SKM-1 treated with dmso at 0.1 percent for 144 hours (cell line): ENCODE results near the gene ANO6.
"Not testable (repeated sequence)": the region's sequence is repeated elsewhere in the genome, so short reads cannot be mapped to it uniquely, and the experiment has no call there.

Experiments used
- DNase-seq: peaks from one replicate; lab custom pipeline; 2025; ENCODE audit not compliant: unreplicated experiment; lab: John Stamatoyannopoulos, UW

The ANO6 gene, protein sequence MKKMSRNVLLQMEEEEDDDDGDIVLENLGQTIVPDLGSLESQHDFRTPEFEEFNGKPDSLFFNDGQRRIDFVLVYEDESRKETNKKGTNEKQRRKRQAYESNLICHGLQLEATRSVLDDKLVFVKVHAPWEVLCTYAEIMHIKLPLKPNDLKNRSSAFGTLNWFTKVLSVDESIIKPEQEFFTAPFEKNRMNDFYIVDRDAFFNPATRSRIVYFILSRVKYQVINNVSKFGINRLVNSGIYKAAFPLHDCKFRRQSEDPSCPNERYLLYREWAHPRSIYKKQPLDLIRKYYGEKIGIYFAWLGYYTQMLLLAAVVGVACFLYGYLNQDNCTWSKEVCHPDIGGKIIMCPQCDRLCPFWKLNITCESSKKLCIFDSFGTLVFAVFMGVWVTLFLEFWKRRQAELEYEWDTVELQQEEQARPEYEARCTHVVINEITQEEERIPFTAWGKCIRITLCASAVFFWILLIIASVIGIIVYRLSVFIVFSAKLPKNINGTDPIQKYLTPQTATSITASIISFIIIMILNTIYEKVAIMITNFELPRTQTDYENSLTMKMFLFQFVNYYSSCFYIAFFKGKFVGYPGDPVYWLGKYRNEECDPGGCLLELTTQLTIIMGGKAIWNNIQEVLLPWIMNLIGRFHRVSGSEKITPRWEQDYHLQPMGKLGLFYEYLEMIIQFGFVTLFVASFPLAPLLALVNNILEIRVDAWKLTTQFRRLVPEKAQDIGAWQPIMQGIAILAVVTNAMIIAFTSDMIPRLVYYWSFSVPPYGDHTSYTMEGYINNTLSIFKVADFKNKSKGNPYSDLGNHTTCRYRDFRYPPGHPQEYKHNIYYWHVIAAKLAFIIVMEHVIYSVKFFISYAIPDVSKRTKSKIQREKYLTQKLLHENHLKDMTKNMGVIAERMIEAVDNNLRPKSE

DNA sequence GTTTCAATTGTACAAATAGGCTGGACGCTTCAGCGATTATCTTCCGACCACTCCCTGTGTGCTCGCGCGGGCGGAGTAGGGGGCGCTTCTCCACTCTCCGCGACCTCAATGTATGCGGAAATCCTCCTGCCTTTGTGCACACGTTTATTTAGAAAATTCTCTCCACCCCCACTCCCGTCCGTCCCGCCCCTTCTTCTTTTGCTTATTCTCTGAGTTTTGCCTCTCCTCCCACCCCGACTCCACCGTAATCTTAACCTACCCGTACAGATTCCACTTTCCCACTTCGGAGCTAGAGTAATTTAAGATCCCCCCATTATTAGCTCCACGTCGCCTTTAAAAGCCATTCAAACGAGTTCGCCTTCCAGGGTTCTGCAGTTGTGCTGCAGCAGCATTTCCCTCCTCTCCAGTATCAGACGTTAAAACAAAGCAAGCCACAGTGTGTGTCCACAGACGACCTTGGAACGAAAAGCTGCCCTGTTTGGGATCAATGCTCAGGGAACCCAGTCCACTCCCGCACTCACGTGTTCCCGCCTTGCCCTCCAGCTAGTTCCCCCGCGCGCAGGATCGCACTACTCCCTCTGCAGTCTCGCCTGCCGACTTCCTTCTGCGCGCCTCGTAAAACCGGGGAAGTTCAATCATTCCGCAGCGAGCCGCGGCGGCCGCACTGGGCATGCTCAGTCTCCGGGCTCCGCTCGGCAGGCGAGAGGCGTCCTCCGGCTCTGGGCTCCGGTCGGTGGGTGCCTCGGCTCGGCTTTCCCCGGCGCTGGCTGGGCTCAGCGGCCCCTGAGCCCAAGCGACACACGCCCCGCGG lies at the start of gene ANO6:
Gene ANO6, plus strand, starts transcription at position 677 of the 811 bp plus-strand sequence. CDS start 227 bp downstream, outside the sequence.
- peak; percentile 55 for DNase-seq

DNA sequence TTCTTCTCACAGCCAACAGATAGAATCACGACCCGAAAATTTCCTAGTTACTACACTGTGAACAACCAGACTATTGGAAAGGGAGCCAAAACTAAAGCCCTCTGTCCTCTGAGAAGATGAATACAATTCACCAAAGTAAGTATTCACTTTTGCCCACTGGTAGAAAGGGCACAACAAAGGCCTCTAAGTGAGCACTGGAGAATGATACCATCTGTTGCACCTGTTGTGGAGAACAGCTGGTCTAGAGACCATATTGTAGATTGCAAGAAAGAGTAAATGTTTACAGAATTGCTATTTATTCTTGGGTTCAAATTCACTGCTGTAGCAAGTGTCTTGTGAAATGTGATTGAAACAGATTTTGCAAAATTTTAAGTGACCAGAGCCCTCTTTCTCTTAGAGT lies 46.9 kb upstream of the ANO6 start:
- DNase-seq: no peak

DNA sequence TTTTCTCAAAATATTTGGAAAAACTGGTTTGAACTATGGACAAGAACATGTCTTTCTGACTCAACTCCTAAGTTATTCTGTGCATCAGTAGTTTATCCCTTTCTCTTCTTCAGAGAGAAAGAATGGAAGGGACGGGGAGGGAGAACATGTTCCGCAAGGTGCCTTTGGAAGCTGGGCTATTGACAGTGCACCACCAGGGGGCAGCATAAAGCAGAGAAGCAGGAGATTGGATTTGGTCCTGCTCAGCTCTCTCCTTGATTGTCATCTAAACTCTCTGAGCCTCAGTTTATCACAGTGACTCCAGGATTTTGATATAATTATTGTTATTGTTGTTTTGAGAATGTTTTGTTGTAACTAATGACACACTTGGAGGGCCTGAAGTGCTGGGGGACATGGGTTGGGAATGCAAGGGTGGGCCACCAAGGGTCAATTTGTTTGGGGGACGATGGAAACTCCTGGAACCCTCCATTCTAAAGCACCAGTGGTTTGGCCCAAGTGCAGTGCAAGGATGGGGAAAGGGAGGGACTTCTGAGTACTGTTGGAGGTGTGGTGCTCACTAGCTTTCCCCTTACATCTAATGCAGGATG lies 45.3 kb upstream of the ANO6 start:
- DNase-seq: peak; percentile 7

DNA sequence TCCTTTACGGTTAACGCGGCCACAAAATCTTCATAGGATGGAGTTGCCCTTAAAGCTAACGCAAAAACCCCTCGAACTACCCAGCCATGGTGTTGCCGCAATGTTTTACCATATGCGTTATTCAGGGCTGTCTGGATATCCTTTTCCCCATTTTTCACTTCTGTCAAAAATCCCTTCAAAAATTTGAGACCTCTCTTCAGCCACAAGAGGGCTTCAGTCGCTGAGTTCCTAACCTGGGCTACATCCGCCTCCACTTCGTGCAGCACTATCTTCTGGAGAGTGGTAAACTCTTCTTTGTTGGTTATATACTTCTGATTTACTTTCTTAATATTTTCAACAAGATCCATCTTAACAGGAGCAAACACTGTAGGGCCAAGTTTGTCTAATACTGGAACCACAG lies 42.6 kb upstream of the ANO6 start:
- not testable (repeated sequence) for DNase-seq

DNA sequence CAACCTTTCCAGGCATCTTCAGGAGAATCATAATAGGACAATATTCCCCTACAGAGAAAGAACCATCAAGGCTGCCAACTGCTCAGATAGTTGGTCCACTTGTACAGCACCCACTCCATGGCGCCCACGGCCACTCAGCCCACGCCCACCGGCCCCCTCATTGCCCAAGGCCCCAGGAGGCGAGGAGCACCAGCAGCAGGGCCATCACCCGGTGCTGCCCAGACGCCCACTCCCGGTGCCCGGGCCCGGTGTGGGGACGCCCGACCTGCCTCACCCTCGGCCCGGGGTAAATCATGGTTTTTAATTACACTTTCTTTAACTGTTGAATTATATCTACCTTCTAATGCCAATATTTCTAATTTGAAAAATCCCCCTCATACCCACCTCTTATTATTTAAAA lies 41.3 kb upstream of the ANO6 start:
- DNase-seq: no peak

DNA sequence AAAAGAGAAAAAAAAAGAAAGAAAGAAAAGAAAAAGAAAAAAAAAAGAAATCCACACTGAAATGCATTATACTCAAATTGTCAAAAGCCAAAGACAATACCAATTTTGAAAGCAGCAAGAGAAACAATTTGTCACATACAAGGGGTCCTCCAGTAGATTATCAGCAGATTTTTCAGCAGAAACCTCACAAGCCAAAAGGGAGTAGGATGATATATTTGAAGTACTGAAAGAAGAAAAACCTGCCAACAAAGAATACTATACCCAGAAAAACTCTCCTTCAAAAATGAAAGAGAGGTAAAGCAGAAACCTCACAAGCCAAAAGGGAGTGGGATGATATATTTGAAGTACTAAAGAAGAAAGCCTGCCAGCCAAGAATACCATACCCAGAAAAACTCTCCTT lies 37.1 kb upstream of the ANO6 start:
- no peak for DNase-seq

DNA sequence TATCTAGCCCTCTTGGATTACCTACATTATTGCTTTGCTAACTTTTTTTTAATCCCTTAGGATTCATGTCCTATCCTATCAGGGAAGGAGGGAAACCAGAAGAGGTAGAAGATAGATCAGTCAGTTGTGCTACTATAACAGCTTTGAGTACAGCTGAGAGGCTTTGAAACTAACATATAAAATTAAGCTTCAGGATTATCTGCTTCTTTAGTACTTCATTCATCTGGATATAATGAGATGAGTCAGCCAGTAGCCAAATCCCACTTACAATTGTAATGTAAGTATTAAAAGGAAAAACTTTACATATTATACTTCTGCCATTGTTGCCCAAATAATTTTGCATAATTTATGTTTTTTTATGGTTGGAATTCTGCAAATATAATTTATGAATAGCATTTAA lies 33.4 kb upstream of the ANO6 start:
- DNase-seq: no peak

DNA sequence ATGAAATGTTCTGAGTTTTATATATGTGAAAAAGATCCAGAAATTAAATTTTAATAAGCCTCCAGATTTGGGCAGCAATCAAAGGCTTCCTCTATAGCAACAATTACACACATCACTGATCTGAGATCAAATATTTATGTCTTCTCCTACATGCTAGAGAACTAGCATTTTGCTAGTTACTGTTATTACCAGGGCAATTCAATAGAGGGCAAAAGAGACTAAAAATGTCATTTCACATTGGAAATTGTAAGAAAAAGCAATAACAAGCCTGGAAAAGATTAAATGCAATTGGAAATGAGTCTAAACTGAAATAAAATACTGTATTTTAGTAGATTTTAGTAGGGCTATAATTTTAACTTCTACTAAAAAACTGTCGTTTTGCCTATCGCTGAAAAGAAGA lies 32.6 kb upstream of the ANO6 start:
- DNase-seq: no peak

DNA sequence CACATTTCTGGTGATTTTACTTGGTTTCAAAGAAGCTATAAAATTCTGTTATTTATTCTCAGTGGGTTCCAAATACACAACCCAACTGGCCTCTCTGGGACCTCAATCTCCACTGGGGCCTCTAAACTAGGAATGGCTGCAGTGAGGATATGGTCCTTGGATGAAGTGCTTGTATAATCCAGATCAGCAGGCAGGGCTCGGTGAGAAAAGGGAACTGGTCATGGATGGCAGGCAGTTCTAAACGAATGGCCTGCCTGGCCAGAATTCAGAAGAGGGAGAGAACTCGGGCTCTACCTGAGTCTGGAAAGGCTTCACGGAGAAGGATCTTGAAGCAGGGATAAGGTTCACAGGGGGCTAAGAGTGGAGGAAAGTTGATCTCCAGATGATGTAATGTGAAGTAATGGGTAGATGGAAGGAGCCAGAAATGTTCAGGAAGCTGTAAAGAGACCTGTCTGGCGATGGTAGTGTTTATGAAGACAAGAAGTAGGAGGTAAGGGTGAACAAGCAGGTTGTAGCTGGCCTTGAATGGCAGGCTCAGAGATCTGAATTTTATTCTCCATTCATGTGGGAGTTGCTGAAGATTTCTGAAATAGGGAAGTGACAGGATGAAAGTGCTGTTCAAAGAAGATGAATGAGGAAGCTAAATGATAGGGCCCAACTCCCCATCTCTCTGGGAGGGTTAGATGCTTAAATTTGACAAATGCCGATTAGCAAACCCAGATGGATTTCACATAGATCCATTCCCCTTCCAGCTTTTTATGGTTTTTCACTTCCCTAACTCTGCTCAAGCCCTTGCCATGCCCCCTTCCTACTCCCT lies 31.5 kb upstream of the ANO6 start:
- DNase-seq: peak; percentile 47

DNA sequence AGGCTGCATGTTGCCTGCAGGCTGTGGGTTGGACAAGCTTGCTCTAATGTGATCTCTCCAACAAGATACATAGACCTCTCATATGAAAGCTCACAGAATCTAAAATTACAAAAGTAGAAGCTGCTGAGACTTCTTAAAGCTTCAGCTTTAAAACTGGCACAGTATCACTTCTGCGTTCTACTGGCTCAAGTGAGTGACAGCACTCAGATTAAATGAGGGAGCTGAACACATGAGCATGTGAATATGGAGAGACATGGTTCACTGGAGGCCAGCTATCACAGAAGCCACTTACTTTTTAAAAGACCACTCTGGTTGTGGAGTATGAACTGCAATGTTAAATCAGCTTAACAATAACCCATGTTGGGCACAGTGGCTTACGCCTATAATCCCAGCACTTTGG lies 29.1 kb upstream of the ANO6 start:
- DNase-seq: no peak

DNA sequence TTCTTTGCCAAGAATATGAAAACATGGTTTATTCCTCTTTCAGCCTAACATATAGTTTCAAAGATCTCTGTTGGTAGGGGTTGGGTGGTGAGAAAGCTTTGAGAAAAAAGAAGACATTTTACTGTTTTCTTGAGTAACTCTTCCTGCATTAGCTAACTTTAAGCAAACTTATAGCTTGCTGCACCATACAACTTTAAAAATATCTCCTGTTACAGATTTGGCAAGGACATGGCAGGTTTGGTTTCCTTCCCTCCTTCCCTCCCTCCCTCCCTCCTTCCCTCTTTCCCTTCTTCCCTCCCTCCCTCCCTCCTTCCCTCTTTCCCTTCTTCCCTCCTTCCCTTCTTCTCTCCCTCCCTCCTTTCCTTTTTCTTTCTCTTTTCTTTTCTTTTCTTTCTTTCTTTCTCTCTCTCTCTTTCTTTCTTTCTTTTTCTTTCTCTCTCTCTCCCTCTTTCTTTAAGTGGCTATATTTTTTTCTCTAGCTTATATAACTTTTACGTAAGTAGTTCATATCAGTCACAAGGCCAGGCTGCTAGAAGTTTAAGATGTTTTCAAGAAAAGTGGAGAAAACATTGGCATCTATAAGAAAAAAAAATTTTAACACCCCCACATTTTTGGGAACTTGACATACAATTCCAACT lies 26.0 kb upstream of the ANO6 start:
- DNase-seq: no peak

DNA sequence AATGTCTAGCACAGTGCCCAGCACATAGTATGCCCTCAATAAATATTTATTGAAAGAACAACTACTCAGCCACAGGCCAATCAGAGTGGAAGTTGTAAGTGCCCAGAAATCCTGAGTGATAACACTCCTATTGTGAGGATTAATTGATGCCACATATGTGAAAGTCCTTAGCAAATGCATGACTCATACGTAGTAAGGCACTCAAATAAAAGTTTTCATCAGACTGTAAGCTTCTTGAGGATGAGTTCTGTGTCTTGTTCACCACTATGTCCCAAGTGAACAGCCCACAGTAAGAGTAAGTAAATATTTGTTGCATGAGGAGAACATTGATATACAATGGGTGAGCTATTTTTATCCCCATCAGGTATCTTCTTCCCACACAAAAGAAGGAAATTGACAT lies 24.7 kb upstream of the ANO6 start:
- no peak for DNase-seq

DNA sequence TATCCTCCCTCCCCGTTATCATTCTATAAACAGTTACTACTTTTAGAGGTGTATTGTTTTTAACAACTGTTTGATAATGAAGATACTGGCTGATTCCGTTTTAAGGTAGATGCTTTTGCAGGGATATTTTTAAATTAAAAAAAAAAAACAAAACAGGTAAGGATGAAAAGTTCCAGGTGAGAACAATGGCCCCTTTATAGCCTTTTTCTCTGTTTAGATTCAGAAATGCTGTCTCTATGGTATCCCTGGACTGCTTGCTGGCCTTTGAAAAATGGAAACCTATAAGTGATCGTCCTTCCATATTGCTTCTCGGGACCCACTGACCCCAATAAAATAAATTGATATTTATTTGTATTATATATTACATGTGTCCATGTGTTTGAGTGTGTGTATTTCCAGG lies 23.2 kb upstream of the ANO6 start:
- DNase-seq: no peak

DNA sequence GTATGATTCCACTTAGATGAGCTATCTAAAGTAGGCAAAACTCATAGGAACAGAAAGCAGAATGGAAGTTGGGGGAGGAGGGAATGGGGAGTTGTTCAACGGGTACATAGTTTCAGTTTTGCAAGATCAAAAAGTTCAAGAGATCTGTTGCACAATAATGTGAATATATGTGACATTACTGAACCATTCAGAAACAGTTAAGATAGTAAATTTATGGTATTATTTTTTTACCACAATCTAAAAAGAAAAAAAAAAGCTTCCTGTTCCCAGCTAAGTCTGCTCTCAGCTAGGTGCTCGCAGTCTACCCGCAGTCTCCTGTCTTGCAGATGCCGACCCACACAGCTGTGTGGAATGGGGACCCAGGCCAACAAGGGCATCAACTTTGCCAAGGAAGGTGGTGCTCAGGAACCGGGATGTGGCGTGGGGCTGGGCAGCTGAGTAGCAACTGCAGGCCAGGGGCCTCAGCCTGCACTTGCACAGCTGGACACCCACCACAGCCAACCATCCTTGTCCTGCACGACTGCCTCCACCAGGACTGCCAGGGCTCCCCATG lies 15.3 kb upstream of the ANO6 start:
- DNase-seq: no peak

DNA sequence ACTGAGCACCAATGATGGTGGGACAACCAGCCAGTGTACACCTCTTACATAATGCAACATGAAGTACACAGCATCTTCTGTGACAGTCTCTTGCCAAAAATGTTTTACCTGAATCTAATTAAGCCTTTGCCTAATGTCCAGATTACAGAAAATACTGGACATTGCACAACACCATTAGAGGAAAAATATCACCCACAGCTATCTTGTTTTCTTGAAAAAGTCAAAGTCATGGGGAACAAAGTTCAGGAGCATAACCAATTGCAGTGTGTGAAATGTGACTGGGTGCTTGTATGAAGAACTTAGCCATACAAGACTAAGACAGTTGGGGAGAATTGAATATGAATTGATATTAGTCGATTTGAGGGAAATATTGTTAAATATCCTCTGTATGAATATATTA lies 12.1 kb upstream of the ANO6 start:
- DNase-seq: no peak

DNA sequence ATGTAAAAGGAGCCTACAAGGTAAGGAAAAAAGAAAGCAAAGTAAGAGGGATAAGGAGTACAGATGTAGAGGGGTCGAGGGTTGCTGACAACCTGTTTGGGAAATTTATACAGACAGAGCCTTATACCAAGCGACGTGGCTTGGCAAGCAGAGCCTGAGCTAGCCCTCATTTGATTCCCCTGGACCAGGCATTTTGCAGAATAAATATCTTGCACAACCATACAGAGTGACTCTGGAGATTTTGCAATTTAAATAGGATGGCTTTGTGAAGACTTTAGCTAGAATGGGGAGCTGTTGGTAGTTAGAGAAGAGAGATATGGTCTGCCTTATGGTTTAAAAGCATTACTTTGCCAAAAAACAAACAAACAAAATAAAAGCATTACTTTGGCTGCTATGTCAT lies 11.1 kb upstream of the ANO6 start:
- no peak for DNase-seq

DNA sequence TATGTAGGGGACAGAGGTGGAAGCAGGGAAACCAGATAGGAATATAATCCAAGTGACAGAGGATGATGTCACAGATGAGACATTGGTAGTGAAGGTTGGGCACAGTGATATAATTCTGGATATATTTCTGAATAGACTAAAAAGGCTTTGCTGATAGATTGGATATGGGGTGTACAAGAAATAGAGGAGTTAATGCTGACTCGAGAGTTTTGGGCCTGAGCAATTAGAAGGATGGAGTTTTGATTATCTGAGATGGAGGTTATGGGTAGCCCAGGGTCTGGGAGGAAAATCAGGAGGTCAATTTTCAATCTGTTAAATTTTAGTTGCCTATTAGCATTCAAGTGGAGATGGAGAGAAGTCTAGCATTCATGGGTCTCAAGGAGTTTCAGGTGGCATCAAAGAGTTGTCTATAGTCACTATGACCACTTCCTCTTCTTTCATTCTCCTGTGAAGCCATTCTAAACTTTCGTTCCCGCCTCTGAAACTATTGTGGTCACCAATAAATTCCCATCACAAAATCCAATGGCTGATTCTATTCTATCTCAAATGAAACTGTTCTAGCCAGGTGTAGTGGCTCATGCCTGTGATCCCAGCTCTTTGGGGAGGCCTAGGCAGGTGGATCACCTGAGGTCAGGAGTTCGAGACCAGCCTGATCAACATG lies 10.6 kb upstream of the ANO6 start:
- no peak for DNase-seq

DNA sequence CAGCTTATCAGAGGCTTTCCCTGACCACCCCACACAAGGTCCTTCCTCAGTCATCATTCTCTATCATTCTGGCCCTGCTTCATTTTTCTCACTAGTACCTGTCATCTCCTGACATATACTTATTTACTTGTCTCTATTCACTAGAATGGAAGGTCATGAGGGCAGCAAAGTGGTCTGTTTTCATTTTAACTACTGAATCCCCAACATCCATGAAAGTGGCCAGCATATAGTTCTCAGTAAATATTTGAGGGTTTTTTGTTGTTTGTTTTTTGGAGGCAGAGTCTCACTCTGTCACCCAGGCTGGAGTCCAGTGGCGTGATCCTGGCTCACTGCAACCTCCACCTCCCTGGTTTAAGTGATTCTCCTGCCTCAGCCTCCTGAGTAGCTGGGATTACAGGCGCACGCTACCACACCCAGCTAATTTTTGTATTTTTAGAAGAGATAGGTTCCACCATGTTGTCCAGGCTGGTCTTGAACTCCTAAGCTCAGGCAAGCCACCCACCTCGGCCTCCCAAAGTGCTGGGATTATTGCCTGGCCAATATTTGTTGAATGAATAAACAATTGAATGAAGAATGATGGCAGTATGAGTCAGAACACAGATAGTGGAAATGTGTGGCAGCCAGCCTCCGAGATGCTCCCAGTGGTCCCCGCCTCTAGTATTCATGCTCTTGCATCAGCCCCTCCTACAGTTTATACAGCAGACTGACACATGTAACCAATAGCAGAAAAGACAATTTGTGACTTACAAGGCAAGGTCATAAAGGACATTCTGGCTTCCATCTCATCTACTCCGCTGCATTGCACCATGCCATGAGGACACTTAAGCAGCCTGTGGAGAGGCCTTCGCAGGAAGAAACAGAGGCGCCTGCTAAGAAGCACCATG lies 7.0 kb upstream of the ANO6 start:
- no peak for DNase-seq
